GM12865 (cell line): ENCODE measurements around the gene ST3GAL2.
"Not testable (repeated sequence)": the region's sequence is repeated elsewhere in the genome, so short reads cannot be mapped to it uniquely, and the experiment has no call there.

Source experiments
- DNase-seq: peaks from one replicate; pipeline ENCODE4 v3.0.0; 2010; ENCODE audit warnings: low read depth
- H3K4me3 ChIP-seq: 2 replicates; pipeline ENCODE4 v1.5.1; 2011; ENCODE audit warnings: mild to moderate bottlenecking, low read depth, low read length, control low read depth
- CTCF ChIP-seq: IDR thresholded peaks from 2 replicates; pipeline ENCODE4 v1.5.1; 2011; ENCODE audit warnings: low read length, control low read depth, low read depth, inconsistent platforms; ENCODE audit not compliant: insufficient read depth; ENCODE audit errors: missing control alignments

Gene ST3GAL2

GRCh38 chr16:70341600-70341999, 97.3 kb downstream of the ST3GAL2 start:
- DNase-seq, result no peak
- TF ChIP-seq CTCF, result no peak
- H3K4me3 ChIP-seq, result no peak overlapping the region

- no peak for TF ChIP-seq CTCF
- no peak overlapping the region for H3K4me3 ChIP-seq
- no peak for DNase-seq
Observed at GRCh38 chr16:70337814-70338213, 101.1 kb downstream of the ST3GAL2 start.

GRCh38 chr16:70332728-70333127, 106.2 kb downstream of the ST3GAL2 start:
- H3K4me3 ChIP-seq, DNase-seq: not testable (repeated sequence)

- no peak for DNase-seq
- no peak overlapping the region for H3K4me3 ChIP-seq
- TF ChIP-seq CTCF, result peak; percentile 24
Observed at GRCh38 chr16:70331588-70332358, 107.1 kb downstream of the ST3GAL2 start.

GRCh38 chr16:70331091-70331490, 107.8 kb downstream of the ST3GAL2 start:
- no peak overlapping the region for H3K4me3 ChIP-seq
- no peak for TF ChIP-seq CTCF

More at GRCh38 chr16:70331091-70331490, 107.8 kb downstream of the ST3GAL2 start:
- no peak for DNase-seq
